ENCODE results near the gene SCARB1. TPM values are rescaled to one million over a fixed set of nuclear protein-coding genes. Genes with fewer than 3 reads are reported as not detected.

Gene SCARB1
- total and polyA plus RNA-seq, 5 donors, result 15.7 to 22.9 (median 18.5) TPM

- intact Hi-C loops (cut with DNase I), result no loop called here
- H3K4me1 ChIP-seq (ENCODE audit: control insufficient read depth, insufficient read depth, low read length), result no peaks in the 10 kb centered on the region
- no peak overlapping the region for H3K27ac ChIP-seq (ENCODE audit: low read length)
- DNase-seq (peak in 1 of 3 donors; percentile 2), ATAC-seq (no peak)
- H3K4me3 ChIP-seq (ENCODE audit: low read length), result no peak overlapping the region
- H3K9me3 ChIP-seq (ENCODE audit: control insufficient read depth, low read length), result no peaks in the 10 kb centered on the region
- 85% methylated on average over 4 of the region's 4 CpGs for WGBS
- H3K27me3 ChIP-seq (ENCODE audit: control insufficient read depth, insufficient read depth), result no peaks in the 10 kb centered on the region
These were observed 7.6 kb upstream of the SCARB1 start for GRCh38 chr12:124871297-124871696.

DNA sequence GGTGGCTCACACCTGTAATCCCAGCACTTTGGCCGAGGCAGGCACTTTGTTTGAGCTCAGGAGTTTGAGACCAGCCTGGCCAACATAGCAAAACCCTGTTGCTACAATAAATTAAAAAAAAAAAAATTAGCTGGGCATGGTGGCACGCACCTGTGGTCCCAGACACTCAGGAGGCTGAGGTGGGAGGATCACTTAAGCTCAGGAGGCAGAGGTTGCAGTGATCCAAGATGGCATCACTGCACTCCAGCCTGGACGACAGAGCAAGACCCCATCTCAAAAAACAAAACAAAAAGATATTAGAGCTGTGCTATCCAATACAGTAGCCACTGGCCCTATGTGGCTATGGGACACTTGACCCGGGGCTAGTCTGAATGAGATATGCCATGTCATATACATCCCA, 6.9 kb upstream of the SCARB1 start:
- WGBS, result 97% methylated on average over 4 of the region's 4 CpGs
- DNase-seq, result no peak

GRCh38 chr12:124869059-124869665, 5.5 kb upstream of the SCARB1 start:
- Histone ChIP-seq H3K27ac (ENCODE audit: low read length) (no peak overlapping the region), H3K4me1 (ENCODE audit: control insufficient read depth, insufficient read depth, low read length) (no peaks in the 10 kb centered on the region), H3K9me3 (ENCODE audit: control insufficient read depth, low read length) (no peaks in the 10 kb centered on the region), H3K4me3 (ENCODE audit: low read length) (no peak overlapping the region), H3K27me3 (ENCODE audit: control insufficient read depth, insufficient read depth) (no peaks in the 10 kb centered on the region)
- ATAC-seq, result peak; percentile 23 to 32
- peak in 2 of 3 donors; percentile 64 to 66 for DNase-seq
- WGBS, result 62% methylated on average over 17 of the region's 17 CpGs
- intact Hi-C loops (cut with DNase I), result no loop called here

More for the DNA sequence above, 6.9 kb upstream of the SCARB1 start:
- Histone ChIP-seq H3K27ac (ENCODE audit: low read length) (no peak overlapping the region), H3K9me3 (ENCODE audit: control insufficient read depth, low read length) (no peaks in the 10 kb centered on the region), H3K4me3 (ENCODE audit: low read length) (no peak overlapping the region), H3K4me1 (ENCODE audit: control insufficient read depth, insufficient read depth, low read length) (no peaks in the 10 kb centered on the region), H3K27me3 (ENCODE audit: control insufficient read depth, insufficient read depth) (no peaks in the 10 kb centered on the region)
- ATAC-seq, result no peak
- intact Hi-C loops (cut with DNase I), result no loop called here

DNA sequence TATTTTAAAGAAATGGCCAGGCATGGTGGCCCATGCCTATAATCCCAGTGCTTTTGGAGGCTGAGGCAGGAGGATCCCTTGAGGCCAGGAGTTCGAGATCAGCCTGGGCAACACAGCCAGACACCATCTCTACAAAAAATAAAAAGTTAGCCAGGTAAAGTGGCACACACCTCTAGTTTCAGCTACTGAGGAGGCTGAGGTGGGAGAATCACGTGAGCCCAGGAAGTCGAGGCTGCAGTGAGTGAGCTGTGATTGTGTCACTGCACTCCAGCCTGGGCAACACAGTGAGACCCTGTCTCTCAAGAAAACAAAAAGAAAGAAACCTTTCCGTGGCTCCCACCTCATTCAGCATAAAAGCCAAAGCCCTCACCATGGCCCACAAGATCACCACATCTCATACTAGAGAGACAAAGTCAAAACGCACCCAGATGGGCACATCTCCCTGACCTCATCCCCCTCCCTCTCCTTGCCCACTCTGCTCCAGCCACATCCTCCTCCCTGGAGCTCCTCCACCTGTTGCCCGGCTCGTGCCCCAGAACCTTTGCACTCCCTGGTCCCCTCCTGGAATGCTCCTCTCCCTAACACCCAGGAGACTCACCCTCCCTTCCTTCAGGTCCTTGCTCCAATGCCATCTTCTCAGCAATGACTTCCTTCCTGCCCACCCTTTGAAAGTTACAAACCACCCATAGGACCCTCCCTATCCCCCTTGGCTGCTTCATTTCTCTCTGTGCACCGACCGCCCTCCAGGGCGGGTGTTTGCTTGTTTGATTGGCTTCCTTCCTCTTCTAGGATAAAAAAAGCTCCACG, 4.8 kb upstream of the SCARB1 start:
- Histone ChIP-seq H3K4me1 (ENCODE audit: control insufficient read depth, insufficient read depth, low read length) (no peaks in the 10 kb centered on the region), H3K27ac (ENCODE audit: low read length) (no peak overlapping the region), H3K4me3 (ENCODE audit: low read length) (no peak overlapping the region), H3K9me3 (ENCODE audit: control insufficient read depth, low read length) (no peaks in the 10 kb centered on the region), H3K27me3 (ENCODE audit: control insufficient read depth, insufficient read depth) (no peaks in the 10 kb centered on the region)
- DNase-seq (peak in 2 of 3 donors; percentile 0 to 48), ATAC-seq (peak in 1 of 2 donors; percentile 2)
- WGBS, result 66% methylated on average over 11 of the region's 11 CpGs
- intact Hi-C loops (cut with DNase I), result no loop called here

- no peak overlapping the region for H3K4me3 ChIP-seq (ENCODE audit: low read length)
- H3K9me3 ChIP-seq (ENCODE audit: control insufficient read depth, low read length), result no peaks in the 10 kb centered on the region
- H3K27me3 ChIP-seq (ENCODE audit: control insufficient read depth, insufficient read depth), result no peaks in the 10 kb centered on the region
- 77% methylated on average over 6 of the region's 6 CpGs for WGBS
- intact Hi-C loops (cut with DNase I), result no loop called here
- DNase-seq, result no peak
- no peak for ATAC-seq
- H3K27ac ChIP-seq (ENCODE audit: low read length), result no peak overlapping the region
- no peaks in the 10 kb centered on the region for H3K4me1 ChIP-seq (ENCODE audit: control insufficient read depth, insufficient read depth, low read length)
These were observed 3.8 kb upstream of the SCARB1 start for GRCh38 chr12:124867401-124867930.

DNA sequence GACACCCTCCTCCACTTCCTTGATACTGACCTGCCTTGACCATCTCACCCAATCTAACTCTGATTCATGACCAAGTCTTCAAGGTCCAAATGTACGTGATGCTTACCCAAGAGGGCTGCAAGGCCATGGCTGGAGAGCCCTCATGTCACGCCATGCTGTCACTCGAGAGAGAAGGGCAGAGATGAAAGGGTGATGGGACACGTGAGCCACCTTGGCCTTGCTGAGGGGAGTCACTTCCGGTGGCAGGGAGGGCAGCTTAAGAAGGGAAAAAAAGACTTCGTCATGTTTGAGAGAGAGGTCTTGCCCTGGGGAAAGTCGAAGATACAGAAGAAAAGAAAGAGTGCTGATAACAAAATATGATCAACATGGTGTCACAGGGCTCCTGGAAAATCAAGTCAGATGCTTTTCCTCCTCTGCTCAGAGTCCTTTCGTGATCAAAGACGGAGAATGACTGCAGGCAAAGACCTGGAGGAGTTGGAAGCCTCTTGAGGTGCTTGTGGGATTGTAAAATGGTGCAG, 3.3 kb upstream of the SCARB1 start:
- no peak for ATAC-seq
- H3K9me3 ChIP-seq (ENCODE audit: control insufficient read depth, low read length), result no peaks in the 10 kb centered on the region
- H3K4me3 ChIP-seq (ENCODE audit: low read length), result no peak overlapping the region
- DNase-seq, result peak in 2 of 3 donors; percentile 10 to 18
- intact Hi-C loops (cut with DNase I), result no loop called here
- H3K4me1 ChIP-seq (ENCODE audit: control insufficient read depth, insufficient read depth, low read length), result peaks cover 1% of the 10 kb centered on the region
- no peak overlapping the region for H3K27ac ChIP-seq (ENCODE audit: low read length)
- no peaks in the 10 kb centered on the region for H3K27me3 ChIP-seq (ENCODE audit: control insufficient read depth, insufficient read depth)
- WGBS, result 82% methylated on average over 9 of the region's 9 CpGs

- Histone ChIP-seq H3K27ac (ENCODE audit: low read length) (no peak overlapping the region), H3K9me3 (ENCODE audit: control insufficient read depth, low read length) (no peaks in the 10 kb centered on the region), H3K27me3 (ENCODE audit: control insufficient read depth, insufficient read depth) (no peaks in the 10 kb centered on the region), H3K4me3 (ENCODE audit: low read length) (no peak overlapping the region), H3K4me1 (ENCODE audit: control insufficient read depth, insufficient read depth, low read length) (peaks cover 3% of the 10 kb centered on the region)
- intact Hi-C loops (cut with DNase I), result no loop called here
- 70% methylated on average over 10 of the region's 10 CpGs for WGBS
- DNase-seq (peak in 1 of 3 donors; percentile 33), ATAC-seq (no peak)
These were observed 2.7 kb upstream of the SCARB1 start for GRCh38 chr12:124866195-124866882.

DNA sequence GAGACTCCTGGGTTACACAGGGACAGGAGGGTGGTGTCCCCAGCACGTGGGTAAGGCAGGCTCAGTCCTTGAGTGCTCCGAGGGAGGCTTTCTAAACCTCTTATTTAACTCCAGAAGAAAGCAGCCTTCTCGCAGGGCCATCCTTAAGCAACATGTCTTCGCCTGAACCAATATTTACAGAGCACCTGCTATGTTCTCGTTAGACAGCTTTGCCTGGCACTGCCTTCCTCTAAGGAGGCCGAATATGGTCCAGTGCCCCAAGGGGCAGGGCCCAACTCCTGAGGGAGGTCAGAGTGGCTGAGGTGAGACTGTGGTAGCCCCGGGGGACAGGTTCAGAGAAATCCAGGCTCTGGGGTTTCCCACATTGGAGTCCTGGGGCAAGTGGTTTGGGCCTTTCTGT, 2.1 kb upstream of the SCARB1 start:
- intact Hi-C loops (cut with DNase I), result no loop called here
- DNase-seq (peak in 2 of 3 donors; percentile 22 to 29), ATAC-seq (no peak)
- no peaks in the 10 kb centered on the region for H3K27me3 ChIP-seq (ENCODE audit: control insufficient read depth, insufficient read depth)
- H3K27ac ChIP-seq (ENCODE audit: low read length), result no peak overlapping the region
- no peaks in the 10 kb centered on the region for H3K9me3 ChIP-seq (ENCODE audit: control insufficient read depth, low read length)
- 94% methylated on average over 7 of the region's 7 CpGs for WGBS
- H3K4me3 ChIP-seq (ENCODE audit: low read length), result no peak overlapping the region
- H3K4me1 ChIP-seq (ENCODE audit: control insufficient read depth, insufficient read depth, low read length), result peaks cover 3% of the 10 kb centered on the region

- Histone ChIP-seq H3K4me1 (ENCODE audit: control insufficient read depth, insufficient read depth, low read length) (peaks cover 3% of the 10 kb centered on the region), H3K27ac (ENCODE audit: low read length) (no peak overlapping the region), H3K4me3 (ENCODE audit: low read length) (peak overlapping the region; percentile 54), H3K9me3 (ENCODE audit: control insufficient read depth, low read length) (no peaks in the 10 kb centered on the region), H3K27me3 (ENCODE audit: control insufficient read depth, insufficient read depth) (no peaks in the 10 kb centered on the region)
- WGBS, result 92% methylated on average over 14 of the region's 14 CpGs
- peak in 1 of 2 donors; percentile 1 for ATAC-seq
- intact Hi-C loops (cut with DNase I), result no loop called here
- peak in 2 of 3 donors; percentile 52 to 53 for DNase-seq
These were observed 675 bp upstream of the SCARB1 start for GRCh38 chr12:124864326-124864752.

GRCh38 chr12:124862768-124863415, 772 bp downstream of the SCARB1 start:
- H3K9me3 ChIP-seq (ENCODE audit: control insufficient read depth, low read length), result no peaks in the 10 kb centered on the region
- 19% methylated on average over 22 of the region's 22 CpGs for WGBS
- ATAC-seq (peak; percentile 6 to 11), DNase-seq (peak in 2 of 3 donors; percentile 56 to 59)
- peaks cover 3% of the 10 kb centered on the region for H3K4me1 ChIP-seq (ENCODE audit: control insufficient read depth, insufficient read depth, low read length)
- H3K4me3 ChIP-seq (ENCODE audit: low read length), result peak overlapping the region; percentile 54
- no peaks in the 10 kb centered on the region for H3K27me3 ChIP-seq (ENCODE audit: control insufficient read depth, insufficient read depth)
- no peak overlapping the region for H3K27ac ChIP-seq (ENCODE audit: low read length)
- intact Hi-C loops (cut with DNase I), result no loop called here

Data from right cardiac atrium (tissue), 5 donors.